Liver (tissue), 9 donors: ENCODE measurements around the gene ADORA2A. TPM values are rescaled to one million over a fixed set of nuclear protein-coding genes. Genes with fewer than 3 reads are reported as not detected.

Experiments used
- DNase-seq: peaks from one replicate; pipeline ENCODE4 v3.0.0-alpha.2; 2017; ENCODE audit warnings: low spot score
- H3K27ac ChIP-seq, 2 donors: one replicate each; pipeline ENCODE4 v1.7.0; 2013; ENCODE audit warnings: inconsistent platforms in 2 of 2, low read length in 2 of 2, control low read depth in 1 of 2, low read depth in 1 of 2, mild to moderate bottlenecking in 1 of 2
- H3K27me3 ChIP-seq, 4 donors: one replicate each; pipeline versions ENCODE4 v1.6.1 to v1.7.0; 2013; ENCODE audit warnings: low read length in 3 of 4, inconsistent platforms in 1 of 4, mild to moderate bottlenecking in 1 of 4, moderate library complexity in 1 of 4; ENCODE audit not compliant: control insufficient read depth in 4 of 4, insufficient read depth in 4 of 4
- H3K36me3 ChIP-seq, 4 donors: one replicate each; pipeline versions ENCODE4 v1.6.1 to v1.7.0; 2013; ENCODE audit warnings: low read length in 3 of 4, mild to moderate bottlenecking in 3 of 4, low read depth in 1 of 4, moderate library complexity in 1 of 4; ENCODE audit not compliant: control insufficient read depth in 4 of 4, insufficient read depth in 3 of 4
- H3K4me1 ChIP-seq, 4 donors: one replicate each; pipeline versions ENCODE4 v1.6.1 to v1.7.0; 2013; ENCODE audit warnings: low read length in 3 of 4, mild to moderate bottlenecking in 3 of 4, moderate library complexity in 1 of 4; ENCODE audit not compliant: control insufficient read depth in 4 of 4, insufficient read depth in 4 of 4
- H3K4me3 ChIP-seq, 3 donors: one replicate each; pipeline versions ENCODE4 v1.6.1 to v1.7.0; 2013; ENCODE audit warnings: low read length in 3 of 3, control low read depth in 1 of 3, low read depth in 1 of 3, mild to moderate bottlenecking in 1 of 3
- H3K9ac ChIP-seq, 2 donors: one replicate each; pipeline ENCODE4 v1.7.0; 2013; ENCODE audit warnings: low read length in 2 of 2, mild to moderate bottlenecking in 2 of 2, moderate library complexity in 2 of 2, control low read depth in 1 of 2, low read depth in 1 of 2
- H3K9me3 ChIP-seq, 4 donors: one replicate each; pipeline versions ENCODE4 v1.6.1 to v1.7.0; 2013; ENCODE audit warnings: low read length in 3 of 4; ENCODE audit not compliant: control insufficient read depth in 4 of 4
- FOXA1 ChIP-seq: IDR thresholded peaks from 2 replicates; pipeline ENCODE4 v1.6.1; 2016; ENCODE audit warnings: antibody characterized with exemption
- FOXA2 ChIP-seq: IDR thresholded peaks from 2 replicates; pipeline ENCODE4 v1.6.1; 2016; ENCODE audit warnings: antibody characterized with exemption
- GABPA ChIP-seq, 2 donors: IDR thresholded peaks in 1 of 2; conservative IDR thresholded peaks in 1 of 2; 2 replicates each; pipeline ENCODE4 v1.6.1; 2016; ENCODE audit warnings: antibody characterized with exemption in 2 of 2, mild to moderate bottlenecking in 1 of 2, moderate library complexity in 1 of 2
- HNF4A ChIP-seq, 2 donors: conservative IDR thresholded peaks; 2 replicates each; pipeline ENCODE4 v1.6.1; 2016; ENCODE audit warnings: antibody characterized with exemption in 2 of 2, mild to moderate bottlenecking in 2 of 2
- JUND ChIP-seq, 2 donors: IDR thresholded peaks; 2 replicates each; pipeline ENCODE4 v1.6.1; 2016; ENCODE audit warnings: antibody characterized with exemption in 2 of 2
- MAX ChIP-seq: IDR thresholded peaks from 2 replicates; pipeline ENCODE4 v1.6.1; 2016; ENCODE audit warnings: antibody characterized with exemption
- NR2F2 ChIP-seq: IDR thresholded peaks from 2 replicates; pipeline ENCODE4 v1.6.1; 2016; ENCODE audit warnings: antibody characterized with exemption
- RAD21 ChIP-seq, 2 donors: IDR thresholded peaks; 2 replicates each; pipeline ENCODE4 v1.6.1; 2016; ENCODE audit warnings: antibody characterized with exemption in 2 of 2, mild to moderate bottlenecking in 2 of 2
- RXRA ChIP-seq, 2 donors: IDR thresholded peaks; 2 replicates each; pipeline ENCODE4 v1.6.1; 2017 to 2018; ENCODE audit warnings: antibody characterized with exemption in 2 of 2, mild to moderate bottlenecking in 1 of 2
- SP1 ChIP-seq: IDR thresholded peaks from 2 replicates; pipeline ENCODE4 v1.6.1; 2018; ENCODE audit warnings: antibody characterized with exemption, mild to moderate bottlenecking
- TAF1 ChIP-seq: conservative IDR thresholded peaks from 2 replicates; pipeline ENCODE4 v1.6.1; 2016; ENCODE audit warnings: antibody characterized with exemption, mild to moderate bottlenecking
- YY1 ChIP-seq: IDR thresholded peaks from 2 replicates; pipeline ENCODE4 v1.6.1; 2016; ENCODE audit warnings: antibody characterized with exemption, mild to moderate bottlenecking
- WGBS: extraction: QIAGEN DNeasy Blood & Tissue Kit; methylation state at CpG from one replicate; pipeline ENCODE4 v1.1.7; 2013; 5-methylcytosine and 5-hydroxymethylcytosine counted together
- polyA plus RNA-seq, 2 donors: library from polyadenylated mRNA; stranded (reverse) in 1 of 2; unstranded in 1 of 2; fragments of 200-250 nt in 1 of 2; fragments of >200 nt in 1 of 2; fragmentation: Nextera tagmentation in 1 of 2; extraction: Ambion mirVana in 1 of 2; gene quantifications; one replicate each; pipeline versions ENCODE4 v1.2.1 to v1.2.3, GENCODE V29; 2013 to 2015
- total RNA-seq, 2 donors: library from RNA; depleted of rRNA; stranded (reverse); fragments of >200 nt; gene quantifications; one replicate each; pipeline ENCODE4 v1.2.3, GENCODE V29; 2014
- TF ChIP-seq, protein P1 (sequence below): IDR thresholded peaks from 2 replicates; pipeline ENCODE4 v1.6.1; 2016; ENCODE audit warnings: antibody characterized with exemption, mild to moderate bottlenecking
- TF ChIP-seq, protein P2 (sequence below): IDR thresholded peaks from 2 replicates; pipeline ENCODE4 v1.6.1; 2016; ENCODE audit warnings: antibody characterized with exemption
- donor health status: healthy.
- donor health status: healthy.
- donor health status: healthy.
- donor health status: healthy.
- donor health status: healthy.

Gene ADORA2A
- total and polyA plus RNA-seq, 4 donors: 3.4 to 5.4 (median 3.9) TPM

- Histone ChIP-seq H3K4me1 (peaks cover 20 to 74% (median 42%) of the 10 kb centered on the region in 4 donors), H3K27ac (peak overlapping the region; percentile 80 to 83), H3K27me3 (no peaks in the 10 kb centered on the region), H3K9me3 (no peaks in the 10 kb centered on the region), H3K9ac (peak overlapping the region in 1 of 2 donors; percentile 37), H3K4me3 (no peak overlapping the region), H3K36me3 (peaks cover 0 to 3% (median 0%) of the 10 kb centered on the region in 4 donors)
- no peak for TF ChIP-seq JUND (IDR thresholded peaks at IDR 0.05)
- peak; percentile 84 for TF ChIP-seq RXRA (IDR thresholded peaks at IDR 0.05)
- no peak for TF ChIP-seq MAX
- TF ChIP-seq HNF4A (conservative IDR thresholded peaks at IDR 0.05): peak; percentile 79 to 84
- peak; percentile 56 for TF ChIP-seq NR2F2
- no peak for TF ChIP-seq TAF1
- peak in 1 of 2 donors; percentile 54 for TF ChIP-seq RAD21 (IDR thresholded peaks at IDR 0.05)
- TF ChIP-seq GABPA (IDR thresholded peaks at IDR 0.05 in 1 of 2, conservative IDR thresholded peaks at IDR 0.05 in 1 of 2): no peak
- TF ChIP-seq YY1: peak; percentile 58
- TF ChIP-seq, protein P1, sequence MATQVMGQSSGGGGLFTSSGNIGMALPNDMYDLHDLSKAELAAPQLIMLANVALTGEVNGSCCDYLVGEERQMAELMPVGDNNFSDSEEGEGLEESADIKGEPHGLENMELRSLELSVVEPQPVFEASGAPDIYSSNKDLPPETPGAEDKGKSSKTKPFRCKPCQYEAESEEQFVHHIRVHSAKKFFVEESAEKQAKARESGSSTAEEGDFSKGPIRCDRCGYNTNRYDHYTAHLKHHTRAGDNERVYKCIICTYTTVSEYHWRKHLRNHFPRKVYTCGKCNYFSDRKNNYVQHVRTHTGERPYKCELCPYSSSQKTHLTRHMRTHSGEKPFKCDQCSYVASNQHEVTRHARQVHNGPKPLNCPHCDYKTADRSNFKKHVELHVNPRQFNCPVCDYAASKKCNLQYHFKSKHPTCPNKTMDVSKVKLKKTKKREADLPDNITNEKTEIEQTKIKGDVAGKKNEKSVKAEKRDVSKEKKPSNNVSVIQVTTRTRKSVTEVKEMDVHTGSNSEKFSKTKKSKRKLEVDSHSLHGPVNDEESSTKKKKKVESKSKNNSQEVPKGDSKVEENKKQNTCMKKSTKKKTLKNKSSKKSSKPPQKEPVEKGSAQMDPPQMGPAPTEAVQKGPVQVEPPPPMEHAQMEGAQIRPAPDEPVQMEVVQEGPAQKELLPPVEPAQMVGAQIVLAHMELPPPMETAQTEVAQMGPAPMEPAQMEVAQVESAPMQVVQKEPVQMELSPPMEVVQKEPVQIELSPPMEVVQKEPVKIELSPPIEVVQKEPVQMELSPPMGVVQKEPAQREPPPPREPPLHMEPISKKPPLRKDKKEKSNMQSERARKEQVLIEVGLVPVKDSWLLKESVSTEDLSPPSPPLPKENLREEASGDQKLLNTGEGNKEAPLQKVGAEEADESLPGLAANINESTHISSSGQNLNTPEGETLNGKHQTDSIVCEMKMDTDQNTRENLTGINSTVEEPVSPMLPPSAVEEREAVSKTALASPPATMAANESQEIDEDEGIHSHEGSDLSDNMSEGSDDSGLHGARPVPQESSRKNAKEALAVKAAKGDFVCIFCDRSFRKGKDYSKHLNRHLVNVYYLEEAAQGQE: no peak
- no peak for TF ChIP-seq FOXA1
- peak; percentile 37 for TF ChIP-seq SP1
- no peak for TF ChIP-seq FOXA2
- WGBS: 50% methylated on average over 9 of the region's 9 CpGs
- DNase-seq: no peak
These were observed 4.1 kb downstream of the ADORA2A start for GRCh38 chr22:24431309-24432034.

- peaks cover 20 to 69% (median 40%) of the 10 kb centered on the region in 4 donors for H3K4me1 ChIP-seq
- no peak overlapping the region for H3K4me3 ChIP-seq
- peak overlapping the region; percentile 80 to 83 for H3K27ac ChIP-seq
- no peak for DNase-seq
- H3K9me3 ChIP-seq: no peaks in the 10 kb centered on the region
- peaks cover 0 to 6% (median 2%) of the 10 kb centered on the region in 4 donors for H3K36me3 ChIP-seq
- peak; percentile 35 to 54 for TF ChIP-seq HNF4A (conservative IDR thresholded peaks at IDR 0.05)
- TF ChIP-seq, protein P2, sequence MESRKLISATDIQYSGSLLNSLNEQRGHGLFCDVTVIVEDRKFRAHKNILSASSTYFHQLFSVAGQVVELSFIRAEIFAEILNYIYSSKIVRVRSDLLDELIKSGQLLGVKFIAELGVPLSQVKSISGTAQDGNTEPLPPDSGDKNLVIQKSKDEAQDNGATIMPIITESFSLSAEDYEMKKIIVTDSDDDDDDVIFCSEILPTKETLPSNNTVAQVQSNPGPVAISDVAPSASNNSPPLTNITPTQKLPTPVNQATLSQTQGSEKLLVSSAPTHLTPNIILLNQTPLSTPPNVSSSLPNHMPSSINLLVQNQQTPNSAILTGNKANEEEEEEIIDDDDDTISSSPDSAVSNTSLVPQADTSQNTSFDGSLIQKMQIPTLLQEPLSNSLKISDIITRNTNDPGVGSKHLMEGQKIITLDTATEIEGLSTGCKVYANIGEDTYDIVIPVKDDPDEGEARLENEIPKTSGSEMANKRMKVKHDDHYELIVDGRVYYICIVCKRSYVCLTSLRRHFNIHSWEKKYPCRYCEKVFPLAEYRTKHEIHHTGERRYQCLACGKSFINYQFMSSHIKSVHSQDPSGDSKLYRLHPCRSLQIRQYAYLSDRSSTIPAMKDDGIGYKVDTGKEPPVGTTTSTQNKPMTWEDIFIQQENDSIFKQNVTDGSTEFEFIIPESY: no peak
- TF ChIP-seq NR2F2: peak; percentile 35
- peak; percentile 43 for TF ChIP-seq SP1
- 62% methylated on average over 17 of the region's 17 CpGs for WGBS
- no peaks in the 10 kb centered on the region for H3K27me3 ChIP-seq
- no peak overlapping the region for H3K9ac ChIP-seq
These were observed 4.9 kb downstream of the ADORA2A start for GRCh38 chr22:24432059-24432853.
